GM23338 (cell line): ENCODE results near the gene TTC23. TPM values are rescaled to one million over a fixed set of nuclear protein-coding genes. Genes with fewer than 3 reads are reported as not detected.

ENCODE experiments used
- ATAC-seq: fragments of 200-7000 bp; cut with Tn5 transposase; 3 replicates; pipeline ENCODE4 v1.9.1; 2020
- DNase-seq: peaks from one replicate; pipeline ENCODE4 v3.0.0-alpha.2; 2015; ENCODE audit warnings: low spot score
- H2AFZ ChIP-seq: fragments of 200-600 bp; sonication (generic); 2 replicates; pipeline ENCODE4 v1.8.0; 2016; ENCODE audit warnings: antibody characterized with exemption, mild to moderate bottlenecking, moderate library complexity
- H3F3A ChIP-seq: fragments of 200-600 bp; sonication (generic); replicated peaks from 2 replicates; pipeline ENCODE4 v1.8.0; 2017; ENCODE audit warnings: antibody characterized with exemption, mixed run types, low read depth
- H3K27ac ChIP-seq: fragments of 200-600 bp; sonication (generic); 2 replicates; pipeline ENCODE4 v1.6.1; 2016; ENCODE audit warnings: low read depth
- H3K27me3 ChIP-seq: fragments of 200-600 bp; sonication (generic); 2 replicates; pipeline ENCODE4 v1.8.0; 2016; ENCODE audit warnings: mild to moderate bottlenecking, mixed run types, moderate library complexity; ENCODE audit not compliant: insufficient read depth
- H3K36me3 ChIP-seq: fragments of 200-600 bp; sonication (generic); 2 replicates; pipeline ENCODE4 v1.8.0; 2016; ENCODE audit warnings: mild to moderate bottlenecking; ENCODE audit not compliant: insufficient read depth
- H3K4me1 ChIP-seq: fragments of 200-600 bp; sonication (generic); 2 replicates; pipeline ENCODE4 v1.8.0; 2016; ENCODE audit warnings: mild to moderate bottlenecking, moderate library complexity; ENCODE audit not compliant: insufficient read depth
- H3K4me2 ChIP-seq: fragments of 200-600 bp; sonication (generic); 2 replicates; pipeline ENCODE4 v1.7.1; 2017; ENCODE audit warnings: mixed run types
- H3K4me3 ChIP-seq: fragments of 200-600 bp; sonication (generic); 2 replicates; pipeline ENCODE4 v1.6.1; 2016; ENCODE audit warnings: mixed run types
- H3K79me2 ChIP-seq: fragments of 200-600 bp; sonication (generic); replicated peaks from 2 replicates; pipeline ENCODE4 v1.8.0; 2017; ENCODE audit warnings: mild to moderate bottlenecking; ENCODE audit not compliant: insufficient read depth
- H3K9me2 ChIP-seq: fragments of 200-600 bp; sonication (generic); 2 replicates; pipeline ENCODE4 v1.8.0; 2017; ENCODE audit not compliant: insufficient read depth
- H4K20me1 ChIP-seq: fragments of 200-600 bp; sonication (generic); replicated peaks from 2 replicates; pipeline ENCODE4 v1.8.0; 2017; ENCODE audit warnings: mild to moderate bottlenecking; ENCODE audit not compliant: insufficient read depth
- H3K27ac Mint-ChIP-seq: 2 replicates; pipeline ENCODE4 v1.8.0; 2020; ENCODE audit warnings: inconsistent platforms, mild to moderate bottlenecking, moderate library complexity, mixed read lengths
- H3K27me3 Mint-ChIP-seq: 3 replicates; pipeline ENCODE4 v1.8.0; 2022; ENCODE audit warnings: low read depth, mild to moderate bottlenecking, moderate library complexity, mixed read lengths, inconsistent platforms; ENCODE audit not compliant: insufficient read depth, poor library complexity
- H3K36me3 Mint-ChIP-seq: 3 replicates; pipeline ENCODE4 v1.8.0; 2021; ENCODE audit warnings: low read depth, mild to moderate bottlenecking, inconsistent platforms, moderate library complexity, mixed read lengths
- H3K4me1 Mint-ChIP-seq: 3 replicates; pipeline ENCODE4 v1.8.0; 2020; ENCODE audit warnings: mild to moderate bottlenecking, inconsistent platforms, mixed read lengths
- H3K4me3 Mint-ChIP-seq: 3 replicates; pipeline ENCODE4 v1.8.0; 2021; ENCODE audit warnings: moderate library complexity, mild to moderate bottlenecking, inconsistent platforms, mixed read lengths
- H3K9me3 Mint-ChIP-seq: 3 replicates; pipeline ENCODE4 v1.8.0; 2020; ENCODE audit warnings: moderate library complexity, mild to moderate bottlenecking, inconsistent platforms, mixed read lengths
- CREB1 ChIP-seq: fragments of 250-450 bp; sonication (Bioruptor Pico); IDR thresholded peaks from 2 replicates; pipeline ENCODE4 v1.5.0; 2020; ENCODE audit warnings: low read depth, mild to moderate bottlenecking, moderate library complexity
- EZH2 ChIP-seq: fragments of 200-600 bp; sonication (generic); IDR thresholded peaks from one replicate; pipeline ENCODE4 v1.8.0; 2017; ENCODE audit warnings: antibody characterized with exemption, mild to moderate bottlenecking, low read depth; ENCODE audit not compliant: unreplicated experiment
- EZH2phosphoT487 ChIP-seq: fragments of 200-600 bp; sonication (generic); IDR thresholded peaks from one replicate; pipeline ENCODE4 v1.8.1; 2018; ENCODE audit warnings: antibody characterized with exemption; ENCODE audit not compliant: unreplicated experiment
- JUNB ChIP-seq: IDR thresholded peaks from one replicate; pipeline ENCODE4 v1.6.1; 2016; ENCODE audit warnings: antibody characterized with exemption; ENCODE audit not compliant: unreplicated experiment
- NANOG ChIP-seq: IDR thresholded peaks from 2 replicates; pipeline ENCODE4 v1.6.1; 2016; ENCODE audit warnings: antibody characterized with exemption, borderline replicate concordance
- POLR2AphosphoS5 ChIP-seq: IDR thresholded peaks from 2 replicates; pipeline ENCODE4 v1.6.1; 2016; ENCODE audit warnings: antibody characterized with exemption, low read depth
- STAT1 ChIP-seq: IDR thresholded peaks from one replicate; pipeline ENCODE4 v1.6.1; 2016; ENCODE audit warnings: antibody characterized with exemption; ENCODE audit not compliant: unreplicated experiment
- ZNF114 ChIP-seq: fragments of 250-450 bp; sonication (Bioruptor Pico); IDR thresholded peaks from 2 replicates; pipeline ENCODE4 v1.5.0; 2020; ENCODE audit warnings: mild to moderate bottlenecking, moderate library complexity
- ZNF331 ChIP-seq: fragments of 250-450 bp; sonication (Bioruptor Pico); IDR thresholded peaks from 2 replicates; pipeline ENCODE4 v1.5.0; 2020; ENCODE audit warnings: low read depth, mild to moderate bottlenecking, moderate library complexity
- polyA plus RNA-seq: library from polyadenylated mRNA; unstranded; fragments of >200 nt; fragmentation: Nextera tagmentation; extraction: Ambion mirVana; gene quantifications from 2 replicates; pipeline ENCODE4 v1.2.1, GENCODE V29; 2016
- total RNA-seq: library from RNA; depleted of rRNA; stranded (reverse); fragments of >200 nt; shearing (Covaris generic); gene quantifications from 2 replicates; pipeline ENCODE4 v1.2.3, GENCODE V29; 2014
- TF ChIP-seq, protein P1 (sequence below): fragments of 250-450 bp; sonication (Bioruptor Pico); IDR thresholded peaks from 2 replicates; pipeline ENCODE4 v1.5.0; 2020; ENCODE audit warnings: mild to moderate bottlenecking, moderate library complexity
- TF ChIP-seq, protein P2 (sequence below): IDR thresholded peaks from 2 replicates; pipeline ENCODE4 v1.6.1; 2016; ENCODE audit warnings: antibody characterized with exemption
- TF ChIP-seq, protein P3 (sequence below): IDR thresholded peaks from one replicate; pipeline ENCODE4 v1.6.1; 2018; ENCODE audit warnings: antibody characterized with exemption; ENCODE audit not compliant: unreplicated experiment
- TF ChIP-seq, protein P4 (sequence below), 2 experiments: fragments of 200-600 bp in 1 of 2; sonication (generic) in 1 of 2; conservative IDR thresholded peaks; 2 replicates each; pipeline versions ENCODE4 v1.5.1 to v1.6.1; 2016 to 2017; ENCODE audit warnings: antibody characterized with exemption in 2 of 2, low read depth in 2 of 2, mild to moderate bottlenecking in 2 of 2, moderate library complexity in 1 of 2

The TTC23 gene
- total and polyA plus RNA-seq, 2 experiments from 2014 or later = 6.3 to 25.2 TPM

DNA sequence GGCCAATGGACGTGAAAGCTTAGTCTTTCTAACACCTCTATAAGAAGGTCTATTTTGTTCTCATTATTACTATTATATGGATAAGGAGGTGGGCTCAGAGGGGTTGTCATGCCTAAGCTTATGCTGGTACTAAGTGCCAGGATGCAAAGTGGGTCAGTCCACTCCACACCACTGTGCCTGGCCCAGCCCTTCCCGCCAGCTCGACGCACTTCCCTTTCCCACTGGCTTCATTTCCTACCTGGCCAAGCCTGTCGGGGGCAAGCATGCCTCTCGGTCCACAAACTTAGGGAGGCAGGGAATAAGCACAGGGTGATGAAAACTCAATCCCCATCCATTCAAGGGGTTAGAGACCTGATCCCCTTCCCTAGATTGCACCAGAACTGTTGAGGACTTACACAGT, 150.4 kb downstream of the TTC23 start:
- no peaks in the 10 kb centered on the region for H3K9me2 ChIP-seq
- H3K4me3 ChIP-seq = no peak overlapping the region
- TF ChIP-seq JUNB (no peak), NANOG (no peak), STAT1 (no peak), EZH2 (no peak), ZNF331 (CRISPR knock-in tag) (no peak), POLR2AphosphoS5 (no peak), ZNF114 (no peak), EZH2phosphoT487 (no peak), CREB1 (no peak)
- TF ChIP-seq, protein P1, sequence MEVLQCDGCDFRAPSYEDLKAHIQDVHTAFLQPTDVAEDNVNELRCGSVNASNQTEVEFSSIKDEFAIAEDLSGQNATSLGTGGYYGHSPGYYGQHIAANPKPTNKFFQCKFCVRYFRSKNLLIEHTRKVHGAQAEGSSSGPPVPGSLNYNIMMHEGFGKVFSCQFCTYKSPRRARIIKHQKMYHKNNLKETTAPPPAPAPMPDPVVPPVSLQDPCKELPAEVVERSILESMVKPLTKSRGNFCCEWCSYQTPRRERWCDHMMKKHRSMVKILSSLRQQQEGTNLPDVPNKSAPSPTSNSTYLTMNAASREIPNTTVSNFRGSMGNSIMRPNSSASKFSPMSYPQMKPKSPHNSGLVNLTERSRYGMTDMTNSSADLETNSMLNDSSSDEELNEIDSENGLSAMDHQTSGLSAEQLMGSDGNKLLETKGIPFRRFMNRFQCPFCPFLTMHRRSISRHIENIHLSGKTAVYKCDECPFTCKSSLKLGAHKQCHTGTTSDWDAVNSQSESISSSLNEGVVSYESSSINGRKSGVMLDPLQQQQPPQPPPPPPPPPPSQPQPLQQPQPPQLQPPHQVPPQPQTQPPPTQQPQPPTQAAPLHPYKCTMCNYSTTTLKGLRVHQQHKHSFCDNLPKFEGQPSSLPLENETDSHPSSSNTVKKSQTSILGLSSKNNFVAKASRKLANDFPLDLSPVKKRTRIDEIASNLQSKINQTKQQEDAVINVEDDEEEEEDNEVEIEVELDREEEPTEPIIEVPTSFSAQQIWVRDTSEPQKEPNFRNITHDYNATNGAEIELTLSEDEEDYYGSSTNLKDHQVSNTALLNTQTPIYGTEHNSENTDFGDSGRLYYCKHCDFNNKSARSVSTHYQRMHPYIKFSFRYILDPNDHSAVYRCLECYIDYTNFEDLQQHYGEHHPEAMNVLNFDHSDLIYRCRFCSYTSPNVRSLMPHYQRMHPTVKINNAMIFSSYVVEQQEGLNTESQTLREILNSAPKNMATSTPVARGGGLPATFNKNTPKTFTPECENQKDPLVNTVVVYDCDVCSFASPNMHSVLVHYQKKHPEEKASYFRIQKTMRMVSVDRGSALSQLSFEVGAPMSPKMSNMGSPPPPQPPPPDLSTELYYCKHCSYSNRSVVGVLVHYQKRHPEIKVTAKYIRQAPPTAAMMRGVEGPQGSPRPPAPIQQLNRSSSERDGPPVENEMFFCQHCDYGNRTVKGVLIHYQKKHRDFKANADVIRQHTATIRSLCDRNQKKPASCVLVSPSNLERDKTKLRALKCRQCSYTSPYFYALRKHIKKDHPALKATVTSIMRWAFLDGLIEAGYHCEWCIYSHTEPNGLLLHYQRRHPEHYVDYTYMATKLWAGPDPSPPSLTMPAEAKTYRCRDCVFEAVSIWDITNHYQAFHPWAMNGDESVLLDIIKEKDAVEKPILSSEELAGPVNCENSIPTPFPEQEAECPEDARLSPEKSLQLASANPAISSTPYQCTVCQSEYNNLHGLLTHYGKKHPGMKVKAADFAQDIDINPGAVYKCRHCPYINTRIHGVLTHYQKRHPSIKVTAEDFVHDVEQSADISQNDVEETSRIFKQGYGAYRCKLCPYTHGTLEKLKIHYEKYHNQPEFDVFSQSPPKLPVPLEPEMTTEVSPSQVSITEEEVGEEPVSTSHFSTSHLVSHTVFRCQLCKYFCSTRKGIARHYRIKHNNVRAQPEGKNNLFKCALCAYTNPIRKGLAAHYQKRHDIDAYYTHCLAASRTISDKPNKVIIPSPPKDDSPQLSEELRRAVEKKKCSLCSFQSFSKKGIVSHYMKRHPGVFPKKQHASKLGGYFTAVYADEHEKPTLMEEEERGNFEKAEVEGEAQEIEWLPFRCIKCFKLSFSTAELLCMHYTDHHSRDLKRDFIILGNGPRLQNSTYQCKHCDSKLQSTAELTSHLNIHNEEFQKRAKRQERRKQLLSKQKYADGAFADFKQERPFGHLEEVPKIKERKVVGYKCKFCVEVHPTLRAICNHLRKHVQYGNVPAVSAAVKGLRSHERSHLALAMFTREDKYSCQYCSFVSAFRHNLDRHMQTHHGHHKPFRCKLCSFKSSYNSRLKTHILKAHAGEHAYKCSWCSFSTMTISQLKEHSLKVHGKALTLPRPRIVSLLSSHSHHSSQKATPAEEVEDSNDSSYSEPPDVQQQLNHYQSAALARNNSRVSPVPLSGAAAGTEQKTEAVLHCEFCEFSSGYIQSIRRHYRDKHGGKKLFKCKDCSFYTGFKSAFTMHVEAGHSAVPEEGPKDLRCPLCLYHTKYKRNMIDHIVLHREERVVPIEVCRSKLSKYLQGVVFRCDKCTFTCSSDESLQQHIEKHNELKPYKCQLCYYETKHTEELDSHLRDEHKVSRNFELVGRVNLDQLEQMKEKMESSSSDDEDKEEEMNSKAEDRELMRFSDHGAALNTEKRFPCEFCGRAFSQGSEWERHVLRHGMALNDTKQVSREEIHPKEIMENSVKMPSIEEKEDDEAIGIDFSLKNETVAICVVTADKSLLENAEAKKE (CRISPR knock-in tag) = no peak
- TF ChIP-seq, protein P2, sequence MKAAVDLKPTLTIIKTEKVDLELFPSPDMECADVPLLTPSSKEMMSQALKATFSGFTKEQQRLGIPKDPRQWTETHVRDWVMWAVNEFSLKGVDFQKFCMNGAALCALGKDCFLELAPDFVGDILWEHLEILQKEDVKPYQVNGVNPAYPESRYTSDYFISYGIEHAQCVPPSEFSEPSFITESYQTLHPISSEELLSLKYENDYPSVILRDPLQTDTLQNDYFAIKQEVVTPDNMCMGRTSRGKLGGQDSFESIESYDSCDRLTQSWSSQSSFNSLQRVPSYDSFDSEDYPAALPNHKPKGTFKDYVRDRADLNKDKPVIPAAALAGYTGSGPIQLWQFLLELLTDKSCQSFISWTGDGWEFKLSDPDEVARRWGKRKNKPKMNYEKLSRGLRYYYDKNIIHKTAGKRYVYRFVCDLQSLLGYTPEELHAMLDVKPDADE = no peak
- TF ChIP-seq, protein P3, sequence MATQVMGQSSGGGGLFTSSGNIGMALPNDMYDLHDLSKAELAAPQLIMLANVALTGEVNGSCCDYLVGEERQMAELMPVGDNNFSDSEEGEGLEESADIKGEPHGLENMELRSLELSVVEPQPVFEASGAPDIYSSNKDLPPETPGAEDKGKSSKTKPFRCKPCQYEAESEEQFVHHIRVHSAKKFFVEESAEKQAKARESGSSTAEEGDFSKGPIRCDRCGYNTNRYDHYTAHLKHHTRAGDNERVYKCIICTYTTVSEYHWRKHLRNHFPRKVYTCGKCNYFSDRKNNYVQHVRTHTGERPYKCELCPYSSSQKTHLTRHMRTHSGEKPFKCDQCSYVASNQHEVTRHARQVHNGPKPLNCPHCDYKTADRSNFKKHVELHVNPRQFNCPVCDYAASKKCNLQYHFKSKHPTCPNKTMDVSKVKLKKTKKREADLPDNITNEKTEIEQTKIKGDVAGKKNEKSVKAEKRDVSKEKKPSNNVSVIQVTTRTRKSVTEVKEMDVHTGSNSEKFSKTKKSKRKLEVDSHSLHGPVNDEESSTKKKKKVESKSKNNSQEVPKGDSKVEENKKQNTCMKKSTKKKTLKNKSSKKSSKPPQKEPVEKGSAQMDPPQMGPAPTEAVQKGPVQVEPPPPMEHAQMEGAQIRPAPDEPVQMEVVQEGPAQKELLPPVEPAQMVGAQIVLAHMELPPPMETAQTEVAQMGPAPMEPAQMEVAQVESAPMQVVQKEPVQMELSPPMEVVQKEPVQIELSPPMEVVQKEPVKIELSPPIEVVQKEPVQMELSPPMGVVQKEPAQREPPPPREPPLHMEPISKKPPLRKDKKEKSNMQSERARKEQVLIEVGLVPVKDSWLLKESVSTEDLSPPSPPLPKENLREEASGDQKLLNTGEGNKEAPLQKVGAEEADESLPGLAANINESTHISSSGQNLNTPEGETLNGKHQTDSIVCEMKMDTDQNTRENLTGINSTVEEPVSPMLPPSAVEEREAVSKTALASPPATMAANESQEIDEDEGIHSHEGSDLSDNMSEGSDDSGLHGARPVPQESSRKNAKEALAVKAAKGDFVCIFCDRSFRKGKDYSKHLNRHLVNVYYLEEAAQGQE = no peak
- TF ChIP-seq, protein P4, sequence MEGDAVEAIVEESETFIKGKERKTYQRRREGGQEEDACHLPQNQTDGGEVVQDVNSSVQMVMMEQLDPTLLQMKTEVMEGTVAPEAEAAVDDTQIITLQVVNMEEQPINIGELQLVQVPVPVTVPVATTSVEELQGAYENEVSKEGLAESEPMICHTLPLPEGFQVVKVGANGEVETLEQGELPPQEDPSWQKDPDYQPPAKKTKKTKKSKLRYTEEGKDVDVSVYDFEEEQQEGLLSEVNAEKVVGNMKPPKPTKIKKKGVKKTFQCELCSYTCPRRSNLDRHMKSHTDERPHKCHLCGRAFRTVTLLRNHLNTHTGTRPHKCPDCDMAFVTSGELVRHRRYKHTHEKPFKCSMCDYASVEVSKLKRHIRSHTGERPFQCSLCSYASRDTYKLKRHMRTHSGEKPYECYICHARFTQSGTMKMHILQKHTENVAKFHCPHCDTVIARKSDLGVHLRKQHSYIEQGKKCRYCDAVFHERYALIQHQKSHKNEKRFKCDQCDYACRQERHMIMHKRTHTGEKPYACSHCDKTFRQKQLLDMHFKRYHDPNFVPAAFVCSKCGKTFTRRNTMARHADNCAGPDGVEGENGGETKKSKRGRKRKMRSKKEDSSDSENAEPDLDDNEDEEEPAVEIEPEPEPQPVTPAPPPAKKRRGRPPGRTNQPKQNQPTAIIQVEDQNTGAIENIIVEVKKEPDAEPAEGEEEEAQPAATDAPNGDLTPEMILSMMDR (conservative IDR thresholded peaks at IDR 0.05; ENCODE audit: low read depth in 2 of 2) = no peak
- H4K20me1 ChIP-seq = no peaks in the 10 kb centered on the region
- ATAC-seq (no peak), DNase-seq (no peak)
- Mint-ChIP-seq H3K4me3 (no peak overlapping the region), H3K27ac (no peak overlapping the region), H3K9me3 (no peaks in the 10 kb centered on the region), H3K4me1 (peaks cover 5% of the 10 kb centered on the region), H3K27me3 (peaks cover 14% of the 10 kb centered on the region), H3K36me3 (no peaks in the 10 kb centered on the region)
- no peaks in the 10 kb centered on the region for H3F3A ChIP-seq
- H3K27me3 ChIP-seq = peaks cover 29% of the 10 kb centered on the region
- no peaks in the 10 kb centered on the region for H3K4me1 ChIP-seq
- no peak overlapping the region for H3K27ac ChIP-seq
- H3K36me3 ChIP-seq = no peaks in the 10 kb centered on the region
- H3K4me2 ChIP-seq = no peak overlapping the region
- H2AFZ ChIP-seq = no peak overlapping the region
- H3K79me2 ChIP-seq = no peaks in the 10 kb centered on the region
